Endodermal cell (in vitro differentiated cells): ENCODE measurements around the gene ACAD10. TPM values are rescaled to one million over a fixed set of nuclear protein-coding genes. Genes with fewer than 3 reads are reported as not detected.

Experiments
- DNase-seq: peaks from one replicate; pipeline ENCODE4 v3.0.0-alpha.2; 2017
- H3K27ac ChIP-seq: 2 replicates; pipeline ENCODE4 v1.5.1; 2013; ENCODE audit warnings: mild to moderate bottlenecking, low read depth, low read length, moderate library complexity
- H3K27me3 ChIP-seq: 2 replicates; pipeline ENCODE4 v1.6.1; 2013; ENCODE audit warnings: mild to moderate bottlenecking, low read length, moderate library complexity; ENCODE audit not compliant: insufficient read depth, control insufficient read depth, poor library complexity, severe bottlenecking
- H3K36me3 ChIP-seq: 2 replicates; pipeline ENCODE4 v1.7.0; 2013; ENCODE audit warnings: mild to moderate bottlenecking, low read length, moderate library complexity; ENCODE audit not compliant: control insufficient read depth, insufficient read depth
- H3K4me1 ChIP-seq: one replicate; pipeline ENCODE4 v1.7.0; 2013; ENCODE audit warnings: low read length; ENCODE audit not compliant: control insufficient read depth, insufficient read depth
- H3K4me3 ChIP-seq: 2 replicates; pipeline ENCODE4 v1.5.1; 2013; ENCODE audit warnings: mild to moderate bottlenecking, low read length, moderate library complexity
- H3K9ac ChIP-seq: 2 replicates; pipeline ENCODE4 v1.6.1; 2013; ENCODE audit warnings: mild to moderate bottlenecking, low read length, moderate library complexity; ENCODE audit not compliant: poor library complexity, severe bottlenecking; ENCODE audit errors: extremely low read depth
- H3K9me3 ChIP-seq: 2 replicates; pipeline ENCODE4 v1.6.1; 2013; ENCODE audit warnings: mild to moderate bottlenecking, low read length, moderate library complexity; ENCODE audit not compliant: control insufficient read depth
- H3K27ac Mint-ChIP-seq: 2 replicates; pipeline ENCODE4 v1.8.0; 2020; ENCODE audit warnings: mixed read lengths
- H3K27me3 Mint-ChIP-seq: 2 replicates; pipeline ENCODE4 v1.8.0; 2021; ENCODE audit warnings: mild to moderate bottlenecking, mixed read lengths; ENCODE audit not compliant: insufficient read depth
- H3K36me3 Mint-ChIP-seq: 2 replicates; pipeline ENCODE4 v1.8.0; 2020; ENCODE audit warnings: low read depth, mixed read lengths
- H3K4me1 Mint-ChIP-seq: 2 replicates; pipeline ENCODE4 v1.8.0; 2020; ENCODE audit warnings: mixed read lengths
- H3K4me3 Mint-ChIP-seq: 2 replicates; pipeline ENCODE4 v1.8.0; 2020; ENCODE audit warnings: mild to moderate bottlenecking, moderate library complexity, mixed read lengths
- H3K9me3 Mint-ChIP-seq: 2 replicates; pipeline ENCODE4 v1.8.0; 2020; ENCODE audit warnings: mild to moderate bottlenecking, mixed read lengths
- WGBS, 2 experiments: methylation state at CpG; one replicate each; pipeline versions ENCODE4 v1.1.5 to v1.1.7; 2013; ENCODE audit warnings: missing lambda C conversion rate in 2 of 2, mixed read lengths in 1 of 2; ENCODE audit not compliant: insufficient coverage in 1 of 2, insufficient read length in 1 of 2; 5-methylcytosine and 5-hydroxymethylcytosine counted together
- total RNA-seq, 2 donors: library from RNA; stranded (reverse); fragmentation: NEBNext Ultra II Directional in 1 of 2; extraction: Animal tissue kit (Norgen Biotek cat#: 25700) in 1 of 2; gene quantifications; 2 replicates in 1 of 2; 3 replicates in 1 of 2; pipeline ENCODE4 v1.2.1, GENCODE V29; 2021
- TF ChIP-seq, protein P1 (sequence below): fragments of 200-600 bp; sonication (generic); conservative IDR thresholded peaks from 2 replicates; pipeline ENCODE4 v1.5.0; 2021; ENCODE audit warnings: antibody characterized with exemption, mild to moderate bottlenecking

The ACAD10 gene
- total RNA-seq, 2 donors from 2014 or later: 43.7 to 47.0 TPM

DNA sequence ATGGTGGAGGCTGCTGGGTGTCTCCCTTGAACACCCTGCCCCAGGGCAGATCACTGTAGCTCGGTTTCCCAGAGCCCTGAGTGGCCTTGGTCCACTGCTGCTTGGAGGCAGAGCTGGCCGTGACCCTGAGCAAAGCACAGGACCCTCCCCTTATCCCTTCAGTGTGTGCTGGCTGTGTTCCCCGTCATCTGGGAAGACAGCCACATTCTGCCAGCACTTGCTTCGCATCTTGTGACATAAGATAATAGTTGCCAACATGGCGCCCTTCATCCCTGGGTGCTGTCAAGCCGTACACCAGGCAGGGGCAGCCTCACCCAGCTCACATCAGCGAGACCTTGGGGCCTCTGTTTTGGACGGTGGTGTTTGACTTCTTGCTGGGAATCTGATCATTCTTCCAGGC is 68.8 kb downstream of the ACAD10 start:
- Histone ChIP-seq H3K36me3 (no peaks in the 10 kb centered on the region), H3K27ac (no peak overlapping the region), H3K9ac (no peak overlapping the region), H3K4me3 (no peak overlapping the region), H3K9me3 (no peaks in the 10 kb centered on the region), H3K4me1 (no peaks in the 10 kb centered on the region), H3K27me3 (no peaks in the 10 kb centered on the region)
- WGBS, 2 experiments: 93 to 96% methylated on average over 6 to 8 of the region's 8 CpGs
- peaks cover 7% of the 10 kb centered on the region for H3K4me1 Mint-ChIP-seq
- no peaks in the 10 kb centered on the region for H3K9me3 Mint-ChIP-seq
- H3K27ac Mint-ChIP-seq: no peak overlapping the region
- no peaks in the 10 kb centered on the region for H3K27me3 Mint-ChIP-seq
- TF ChIP-seq, protein P1, sequence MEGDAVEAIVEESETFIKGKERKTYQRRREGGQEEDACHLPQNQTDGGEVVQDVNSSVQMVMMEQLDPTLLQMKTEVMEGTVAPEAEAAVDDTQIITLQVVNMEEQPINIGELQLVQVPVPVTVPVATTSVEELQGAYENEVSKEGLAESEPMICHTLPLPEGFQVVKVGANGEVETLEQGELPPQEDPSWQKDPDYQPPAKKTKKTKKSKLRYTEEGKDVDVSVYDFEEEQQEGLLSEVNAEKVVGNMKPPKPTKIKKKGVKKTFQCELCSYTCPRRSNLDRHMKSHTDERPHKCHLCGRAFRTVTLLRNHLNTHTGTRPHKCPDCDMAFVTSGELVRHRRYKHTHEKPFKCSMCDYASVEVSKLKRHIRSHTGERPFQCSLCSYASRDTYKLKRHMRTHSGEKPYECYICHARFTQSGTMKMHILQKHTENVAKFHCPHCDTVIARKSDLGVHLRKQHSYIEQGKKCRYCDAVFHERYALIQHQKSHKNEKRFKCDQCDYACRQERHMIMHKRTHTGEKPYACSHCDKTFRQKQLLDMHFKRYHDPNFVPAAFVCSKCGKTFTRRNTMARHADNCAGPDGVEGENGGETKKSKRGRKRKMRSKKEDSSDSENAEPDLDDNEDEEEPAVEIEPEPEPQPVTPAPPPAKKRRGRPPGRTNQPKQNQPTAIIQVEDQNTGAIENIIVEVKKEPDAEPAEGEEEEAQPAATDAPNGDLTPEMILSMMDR: no peak
- peaks cover 12% of the 10 kb centered on the region for H3K36me3 Mint-ChIP-seq
- no peak overlapping the region for H3K4me3 Mint-ChIP-seq
- peak; percentile 38 for DNase-seq

DNA sequence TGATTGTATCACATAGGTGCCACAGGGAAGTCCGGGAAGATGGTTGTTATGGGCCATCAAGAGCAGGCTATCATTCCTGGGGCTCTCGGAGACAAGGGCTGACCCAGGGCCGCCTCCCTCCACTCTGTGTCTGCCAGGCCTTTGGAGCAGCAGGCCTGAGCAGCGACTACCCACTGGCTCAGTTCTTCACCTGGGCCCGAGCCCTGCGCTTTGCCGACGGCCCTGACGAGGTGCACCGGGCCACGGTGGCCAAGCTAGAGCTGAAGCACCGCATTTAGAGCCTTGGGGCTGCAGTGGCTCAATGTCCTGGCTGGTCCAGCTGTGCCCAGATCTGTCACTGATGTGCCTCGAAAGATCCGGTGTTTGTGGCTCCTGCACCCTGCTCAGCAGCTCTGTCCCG is 70.3 kb downstream of the ACAD10 start:
- H3K9me3 Mint-ChIP-seq: no peaks in the 10 kb centered on the region
- no peaks in the 10 kb centered on the region for H3K4me1 ChIP-seq

DNA sequence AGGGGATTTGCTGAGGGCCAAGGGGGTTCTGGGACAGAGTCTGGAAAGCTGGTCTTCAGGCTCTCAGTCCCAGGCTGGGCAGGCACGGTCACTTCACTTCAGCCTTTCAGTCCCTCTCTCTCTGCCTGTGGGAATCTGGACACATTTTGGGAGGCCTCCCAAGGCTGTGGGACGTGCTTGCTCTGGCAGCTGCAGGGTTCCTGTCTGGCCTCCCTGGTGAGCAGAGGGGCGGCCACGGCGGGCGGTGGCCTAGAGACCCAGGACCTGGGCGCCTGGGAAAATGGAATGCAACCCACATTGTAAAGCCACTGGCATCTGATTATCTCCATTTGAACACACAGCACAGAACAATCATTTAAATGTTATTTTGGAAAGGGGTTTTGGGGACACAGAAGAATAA is 70.8 kb downstream of the ACAD10 start:
- H3K27ac Mint-ChIP-seq: peak overlapping the region; percentile 44
- no peak overlapping the region for H3K9ac ChIP-seq
- H3K9me3 ChIP-seq: no peaks in the 10 kb centered on the region
- peaks cover 4% of the 10 kb centered on the region for H3K36me3 Mint-ChIP-seq
- no peak overlapping the region for H3K27ac ChIP-seq
- H3K4me1 ChIP-seq: peaks cover under 1% of the 10 kb centered on the region
- H3K4me3 ChIP-seq: no peak overlapping the region
- no peak for DNase-seq
- no peaks in the 10 kb centered on the region for H3K9me3 Mint-ChIP-seq
- WGBS, 2 experiments: 97 to 100% methylated on average over 3 to 7 of the region's 7 CpGs
- TF ChIP-seq, protein P1: no peak
- peaks cover 12% of the 10 kb centered on the region for H3K4me1 Mint-ChIP-seq
- H3K4me3 Mint-ChIP-seq: no peak overlapping the region
- H3K27me3 ChIP-seq: no peaks in the 10 kb centered on the region
- no peaks in the 10 kb centered on the region for H3K36me3 ChIP-seq
- H3K27me3 Mint-ChIP-seq: no peaks in the 10 kb centered on the region

More for the DNA sequence above, 70.3 kb downstream of the ACAD10 start:
- TF ChIP-seq, protein P1: no peak
- H3K36me3 Mint-ChIP-seq: peaks cover 5% of the 10 kb centered on the region
- H3K4me3 ChIP-seq: no peak overlapping the region
- H3K9me3 ChIP-seq: no peaks in the 10 kb centered on the region
- H3K4me3 Mint-ChIP-seq: no peak overlapping the region
- H3K27ac Mint-ChIP-seq: peak overlapping the region; percentile 44
- peaks cover 9% of the 10 kb centered on the region for H3K4me1 Mint-ChIP-seq
- no peak overlapping the region for H3K9ac ChIP-seq
- H3K27me3 ChIP-seq: no peaks in the 10 kb centered on the region
- WGBS, 2 experiments: 93 to 96% methylated on average over 15 of the region's 15 CpGs
- no peaks in the 10 kb centered on the region for H3K36me3 ChIP-seq
- H3K27me3 Mint-ChIP-seq: no peaks in the 10 kb centered on the region
- DNase-seq: no peak
- no peak overlapping the region for H3K27ac ChIP-seq
